HepG2 (cell line): ENCODE measurements around the gene CCNF. TPM values are rescaled to one million over a fixed set of nuclear protein-coding genes. Genes with fewer than 3 reads are reported as not detected.

Source experiments
- AHDC1 ChIP-seq: sonication (generic); formaldehyde crosslinking; IDR thresholded peaks from 2 replicates; pipeline ENCODE4 v1.5.1; 2020; ENCODE audit warnings: mild to moderate bottlenecking, missing genetic modification reagents, borderline replicate concordance
- BCL6 ChIP-seq: IDR thresholded peaks from 2 replicates; pipeline ENCODE4 v1.6.1; 2016; ENCODE audit warnings: missing genetic modification reagents, missing compliant biosample characterization
- BRD4 ChIP-seq: sonication (generic); formaldehyde crosslinking; IDR thresholded peaks from 2 replicates; pipeline ENCODE4 v1.4.0; 2020; ENCODE audit warnings: missing genetic modification reagents
- EED ChIP-seq: sonication (generic); formaldehyde crosslinking; IDR thresholded peaks from 2 replicates; pipeline ENCODE4 v1.5.0; 2020; ENCODE audit warnings: mild to moderate bottlenecking, missing genetic modification reagents
- JDP2 ChIP-seq: sonication (generic); formaldehyde crosslinking; IDR thresholded peaks from 2 replicates; pipeline ENCODE4 v1.8.1; 2022; ENCODE audit warnings: missing genetic modification reagents, borderline replicate concordance
- KAT8 ChIP-seq: IDR thresholded peaks from 2 replicates; pipeline ENCODE4 v1.6.1; 2016; ENCODE audit warnings: missing genetic modification reagents, missing compliant biosample characterization
- NR3C1 ChIP-seq: sonication (generic); formaldehyde crosslinking; IDR thresholded peaks from 2 replicates; pipeline ENCODE4 v1.4.0; 2020; ENCODE audit warnings: missing genetic modification reagents
- RAD21 ChIP-seq: fragments of 450-650 bp; formaldehyde crosslinking; IDR thresholded peaks from 2 replicates; pipeline ENCODE4 v1.5.0; 2020; ENCODE audit warnings: mild to moderate bottlenecking
- STAG1 ChIP-seq: sonication (generic); formaldehyde crosslinking; IDR thresholded peaks from 2 replicates; pipeline ENCODE4 v1.4.0; 2020; ENCODE audit warnings: missing genetic modification reagents
- ZFP1 ChIP-seq: IDR thresholded peaks from 2 replicates; pipeline ENCODE4 v1.6.1; 2016
- ZFP36L2 ChIP-seq: sonication (generic); formaldehyde crosslinking; IDR thresholded peaks from 2 replicates; pipeline ENCODE4 v1.4.0; 2020; ENCODE audit warnings: missing genetic modification reagents
- ZNF382 ChIP-seq: sonication (generic); formaldehyde crosslinking; IDR thresholded peaks from 2 replicates; pipeline ENCODE4 v1.5.0; 2020; ENCODE audit warnings: missing genetic modification reagents, mild to moderate bottlenecking, borderline replicate concordance
- polyA plus RNA-seq, 8 experiments: library from polyadenylated mRNA; depleted of rRNA in 3 of 8; stranded (reverse) in 7 of 8; unstranded in 1 of 8; fragments of >200 nt; fragmentation: Illumina TruSeq in 4 of 8; extraction: Trizol in 4 of 8; gene quantifications; 2 replicates each; pipeline versions ENCODE4 v1.2.1 to v1.2.3, GENCODE V29; 2011 to 2016; ENCODE audit warnings: low read depth in 4 of 8, missing spikeins in 1 of 8, mixed read lengths in 1 of 8; ENCODE audit not compliant: insufficient read depth in 1 of 8
- total RNA-seq, 5 experiments: library from RNA; depleted of rRNA; stranded (reverse); fragments of >200 nt; fragmentation: Illumina TruSeq; extraction: Trizol; gene quantifications; 2 replicates each; pipeline ENCODE4 v1.2.3, GENCODE V29; 2016; ENCODE audit warnings: low read depth in 1 of 5
- TF ChIP-seq, protein P1 (sequence below): sonication (generic); formaldehyde crosslinking; IDR thresholded peaks from 2 replicates; pipeline ENCODE4 v1.4.0; 2020; ENCODE audit warnings: low read depth, missing genetic modification reagents

Gene CCNF
- total and polyA plus RNA-seq, 2 of the 13 experiments (the other 11 are each of a cell fraction or from before 2014, with no cell fraction given): 6.4 to 22.8 TPM

- TF ChIP-seq AHDC1 (CRISPR knock-in tag) (no peak), STAG1 (peak; percentile 23; the same call in 1 of the 2 replicates), BRD4 (CRISPR knock-in tag) (no peak), ZFP36L2 (CRISPR knock-in tag) (no peak), BCL6 (CRISPR knock-in tag) (no peak), KAT8 (CRISPR knock-in tag) (no peak), NR3C1 (no peak), ZFP1 (CRISPR knock-in tag) (no peak), ZNF382 (no peak), JDP2 (CRISPR knock-in tag) (no peak), EED (CRISPR knock-in tag) (no peak), RAD21 (CRISPR knock-in tag) (peak; percentile 14; the same call in 1 of the 2 replicates)
- TF ChIP-seq, protein P1, sequence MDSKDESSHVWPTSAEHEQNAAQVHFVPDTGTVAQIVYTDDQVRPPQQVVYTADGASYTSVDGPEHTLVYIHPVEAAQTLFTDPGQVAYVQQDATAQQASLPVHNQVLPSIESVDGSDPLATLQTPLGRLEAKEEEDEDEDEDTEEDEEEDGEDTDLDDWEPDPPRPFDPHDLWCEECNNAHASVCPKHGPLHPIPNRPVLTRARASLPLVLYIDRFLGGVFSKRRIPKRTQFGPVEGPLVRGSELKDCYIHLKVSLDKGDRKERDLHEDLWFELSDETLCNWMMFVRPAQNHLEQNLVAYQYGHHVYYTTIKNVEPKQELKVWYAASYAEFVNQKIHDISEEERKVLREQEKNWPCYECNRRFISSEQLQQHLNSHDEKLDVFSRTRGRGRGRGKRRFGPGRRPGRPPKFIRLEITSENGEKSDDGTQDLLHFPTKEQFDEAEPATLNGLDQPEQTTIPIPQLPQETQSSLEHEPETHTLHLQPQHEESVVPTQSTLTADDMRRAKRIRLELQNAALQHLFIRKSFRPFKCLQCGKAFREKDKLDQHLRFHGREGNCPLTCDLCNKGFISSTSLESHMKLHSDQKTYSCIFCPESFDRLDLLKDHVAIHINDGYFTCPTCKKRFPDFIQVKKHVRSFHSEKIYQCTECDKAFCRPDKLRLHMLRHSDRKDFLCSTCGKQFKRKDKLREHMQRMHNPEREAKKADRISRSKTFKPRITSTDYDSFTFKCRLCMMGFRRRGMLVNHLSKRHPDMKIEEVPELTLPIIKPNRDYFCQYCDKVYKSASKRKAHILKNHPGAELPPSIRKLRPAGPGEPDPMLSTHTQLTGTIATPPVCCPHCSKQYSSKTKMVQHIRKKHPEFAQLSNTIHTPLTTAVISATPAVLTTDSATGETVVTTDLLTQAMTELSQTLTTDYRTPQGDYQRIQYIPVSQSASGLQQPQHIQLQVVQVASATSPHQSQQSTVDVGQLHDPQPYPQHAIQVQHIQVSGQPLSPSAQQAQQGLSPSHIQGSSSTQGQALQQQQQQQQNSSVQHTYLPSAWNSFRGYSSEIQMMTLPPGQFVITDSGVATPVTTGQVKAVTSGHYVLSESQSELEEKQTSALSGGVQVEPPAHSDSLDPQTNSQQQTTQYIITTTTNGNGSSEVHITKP (CRISPR knock-in tag): no peak
These were observed 42.3 kb upstream of the CCNF start (continued) for GRCh38 chr16:2386990-2387389.
